ENCODE results near the gene TMEM181. TPM values are rescaled to one million over a fixed set of nuclear protein-coding genes. Genes with fewer than 3 reads are reported as not detected.
"Not testable (repeated sequence)": the region's sequence is repeated elsewhere in the genome, so short reads cannot be mapped to it uniquely, and the experiment has no call there.

TMEM181 gene
- total RNA-seq, 2 experiments from 2014 or later = 14.8 to 16.3 TPM

DNA sequence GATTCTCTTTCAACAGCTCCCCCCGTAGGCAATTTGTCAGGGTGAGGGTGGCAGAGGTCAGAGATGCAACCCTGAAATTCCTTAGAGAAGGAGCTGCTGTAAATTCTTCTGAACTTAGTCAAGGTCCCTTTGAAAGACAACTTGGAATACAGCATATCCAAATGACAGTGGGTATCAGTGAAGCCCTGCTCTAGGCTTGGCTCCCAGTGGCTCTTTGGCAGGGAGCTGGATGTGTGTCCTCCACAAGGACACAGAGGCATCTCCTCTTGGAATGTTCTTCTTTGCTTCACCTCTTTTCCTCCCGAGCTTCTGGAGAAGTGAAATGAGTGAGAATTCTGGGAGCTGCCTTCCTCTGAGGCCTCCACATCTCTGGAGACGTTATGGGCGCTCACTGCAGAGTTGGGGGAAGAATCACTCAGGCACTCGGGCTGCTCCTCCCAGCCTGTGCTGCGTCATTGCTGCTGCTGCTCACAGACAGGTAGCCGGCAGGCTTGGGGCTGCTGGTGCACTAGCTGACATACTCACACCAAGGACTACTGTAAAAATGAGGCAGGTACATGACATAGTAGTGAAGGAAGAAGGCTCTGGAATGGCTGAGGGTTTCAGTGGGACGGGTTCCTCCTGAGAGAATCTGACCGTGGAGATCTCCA is 50.6 kb downstream of the TMEM181 start:
- ChIA-PET CTCF (no interaction called here), POLR2A (no interaction called here)

DNA sequence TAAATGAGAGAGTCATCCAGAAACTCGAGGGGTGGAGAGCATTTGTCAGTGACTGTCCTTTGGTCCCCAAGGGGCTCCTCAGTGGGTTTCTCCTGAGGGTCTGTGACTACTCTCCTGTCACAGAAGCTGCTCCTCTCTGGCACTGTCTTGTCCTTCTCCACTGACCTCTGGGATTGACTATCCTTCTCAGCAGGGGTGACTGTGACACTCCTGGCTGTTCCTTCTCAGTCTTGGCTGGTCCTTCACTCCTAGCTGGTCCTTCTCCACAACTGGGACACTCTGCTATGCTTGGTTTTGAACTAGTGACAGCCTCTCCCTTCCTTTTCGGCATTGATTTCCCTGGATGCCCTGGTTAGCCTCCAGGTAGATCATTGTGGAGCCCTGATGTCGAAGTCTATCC is 51.1 kb downstream of the TMEM181 start:
- CTCF ChIA-PET = no interaction called here
- POLR2A ChIA-PET = no interaction called here

DNA sequence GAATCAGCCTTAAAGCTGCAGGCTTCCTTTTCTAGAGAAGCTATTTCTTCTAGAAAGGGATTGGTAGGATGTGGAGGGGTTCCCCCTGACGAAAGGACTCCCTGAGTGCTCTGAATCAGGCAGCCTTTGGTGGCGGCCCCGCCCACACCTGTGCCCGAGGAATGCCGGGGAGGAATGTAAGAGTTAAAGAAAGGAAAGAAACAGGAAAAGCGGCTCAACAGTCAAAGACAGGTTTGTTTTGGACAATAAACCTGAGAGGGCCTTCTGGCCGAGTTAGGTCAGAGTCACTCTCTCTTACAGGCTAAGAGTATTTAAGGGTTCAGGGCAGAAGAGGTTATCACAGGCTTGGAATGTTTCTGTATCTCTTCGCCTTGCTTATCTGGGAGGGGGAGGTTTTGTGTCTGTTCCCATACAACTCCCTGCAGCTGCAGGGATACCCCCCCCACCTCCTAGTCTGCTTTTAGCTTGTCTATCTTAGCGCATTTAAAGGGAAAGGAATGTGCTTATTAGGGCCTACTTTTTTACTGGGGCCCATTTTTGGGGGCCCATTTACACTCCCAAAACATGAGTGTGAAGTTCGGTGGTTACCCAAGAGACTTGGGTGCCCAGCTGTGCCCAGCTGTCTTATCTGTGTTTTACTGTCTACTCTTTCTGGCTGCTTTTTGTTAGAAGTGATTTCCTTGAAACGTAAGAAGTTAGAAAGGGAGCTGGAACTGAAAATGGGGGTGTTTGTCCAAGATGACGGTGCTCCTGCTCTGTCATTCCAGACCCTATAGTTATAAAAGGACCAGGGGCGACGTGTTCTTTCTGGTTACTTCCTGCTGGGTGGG is 51.9 kb downstream of the TMEM181 start:
- POLR2A ChIA-PET = no interaction called here
- CTCF ChIA-PET = no interaction called here

DNA sequence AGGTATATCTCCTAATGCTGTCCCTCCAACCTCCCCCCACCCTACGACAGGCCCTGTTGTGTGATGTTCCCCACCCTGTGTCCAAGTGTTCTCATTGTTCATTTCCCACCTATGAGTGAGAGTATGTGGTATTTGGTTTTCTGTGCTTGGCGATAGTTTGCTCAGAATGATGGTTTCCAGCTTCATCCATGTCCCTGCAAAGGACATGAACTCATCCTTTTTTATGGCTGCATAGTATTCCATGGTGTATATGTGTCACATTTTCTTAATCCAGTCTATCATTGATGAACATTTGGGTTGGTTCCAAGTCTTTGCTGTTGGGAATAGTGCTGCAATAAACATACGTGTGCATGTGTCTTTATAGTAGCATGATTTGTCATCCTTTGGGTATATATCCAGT is 54.7 kb downstream of the TMEM181 start:
- POLR2A ChIA-PET = not testable (repeated sequence)

DNA sequence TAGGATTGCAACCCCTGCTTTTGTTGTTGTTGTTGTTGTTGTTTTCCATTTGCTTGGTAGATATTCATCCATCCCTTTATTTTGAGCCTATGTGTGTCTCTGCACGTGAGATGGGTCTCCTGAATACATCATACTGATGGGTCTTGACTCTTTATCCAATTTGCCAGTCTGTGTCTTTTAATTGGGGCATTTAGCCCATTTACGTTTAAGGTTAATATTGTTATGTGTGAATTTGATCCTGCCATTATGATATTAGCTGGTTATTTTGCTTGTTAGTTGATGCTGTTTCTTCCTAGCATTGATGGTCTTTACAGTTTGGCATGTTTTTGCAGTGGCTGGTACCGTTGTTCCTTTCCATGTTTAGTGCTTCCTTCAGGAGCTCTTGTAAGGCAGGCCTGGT is 58.4 kb downstream of the TMEM181 start:
- CTCF ChIA-PET, POLR2A ChIA-PET: not testable (repeated sequence)

More for the DNA sequence above, 54.7 kb downstream of the TMEM181 start:
- CTCF ChIA-PET = not testable (repeated sequence)

DNA sequence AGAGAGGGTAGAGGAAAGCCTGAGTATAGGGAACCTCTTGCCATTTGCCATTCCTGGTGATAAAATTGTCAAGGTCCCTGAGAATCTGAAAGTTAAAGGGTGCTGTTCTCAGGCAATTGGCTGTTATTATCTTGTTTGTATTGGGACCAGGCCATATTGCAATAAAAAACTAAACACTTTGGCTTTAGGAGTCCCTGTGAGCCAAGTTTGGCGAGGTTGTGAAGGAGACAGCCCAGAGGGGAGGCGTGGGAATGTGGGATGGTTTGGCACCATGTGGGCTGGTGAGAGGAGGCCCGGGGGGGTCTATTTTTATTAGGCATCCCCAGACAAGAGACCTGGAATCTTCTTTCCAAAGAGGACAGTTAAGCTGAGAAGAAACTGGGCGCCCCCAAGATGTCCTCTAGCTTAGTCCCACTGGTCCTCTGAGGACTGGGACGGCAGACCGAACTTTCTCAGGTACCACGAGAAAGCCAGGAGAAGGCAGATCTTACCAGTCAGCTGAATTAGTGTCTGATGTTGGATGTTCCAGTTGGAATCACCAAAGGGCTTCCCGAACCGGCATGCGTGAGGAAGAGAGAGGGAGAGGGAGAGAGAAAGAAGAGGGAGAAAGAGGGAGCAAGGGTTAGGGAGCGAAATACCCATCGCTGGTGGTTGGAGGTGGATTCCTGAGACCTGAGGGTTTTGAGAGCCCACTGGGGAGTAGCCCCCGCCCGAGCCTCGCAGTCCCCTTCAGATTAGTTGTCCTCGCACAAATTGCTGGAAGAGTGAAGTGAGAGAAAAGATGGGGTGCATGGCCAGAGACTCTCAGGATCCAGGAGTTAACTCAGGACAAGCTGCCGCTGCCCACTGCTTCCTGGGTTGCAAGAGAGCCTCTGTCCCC is 60.3 kb downstream of the TMEM181 start:
- POLR2A ChIA-PET = no interaction called here
- CTCF ChIA-PET = interaction anchor here (0.6 kb wide), 1 partner anchor 71 kb away, joined by 3 read pairs; no protein-coding TSS in a partner anchor

DNA sequence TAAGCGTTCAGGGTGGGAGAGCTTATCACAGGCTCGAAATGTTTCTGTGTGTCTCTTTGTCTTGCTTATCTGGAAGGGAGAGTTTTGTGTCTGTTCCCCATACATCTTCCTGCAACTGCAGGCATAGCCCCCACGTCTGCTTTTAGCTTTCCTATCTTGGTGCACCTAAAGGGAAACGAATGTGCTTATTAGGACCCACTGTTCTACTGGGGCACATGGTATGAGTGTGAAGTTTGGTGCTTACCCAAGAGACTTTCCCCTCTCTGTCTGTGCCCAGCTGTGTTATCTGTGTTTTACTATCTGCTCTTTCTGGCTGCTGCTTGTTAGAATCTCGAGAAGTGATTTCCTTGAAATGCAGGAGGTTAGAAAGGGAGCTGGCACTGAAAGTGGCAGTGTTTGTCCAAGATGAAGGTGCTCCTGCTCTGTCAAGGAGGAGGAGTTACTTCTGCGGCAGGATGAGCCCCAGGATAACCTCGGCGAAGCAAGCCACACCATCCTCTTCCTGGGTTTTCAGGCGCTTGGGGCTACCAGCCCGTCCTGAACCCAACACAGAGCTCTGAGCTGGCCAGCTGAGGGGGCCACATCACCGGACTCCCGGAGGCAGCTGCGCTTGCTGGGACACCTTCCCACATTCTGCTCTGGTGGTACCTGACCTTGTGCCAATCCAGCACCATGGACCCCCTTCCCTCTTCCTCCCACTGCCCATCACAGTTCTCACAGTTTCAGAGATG is 61.2 kb downstream of the TMEM181 start:
- CTCF ChIA-PET = interaction anchor here (0.6 to 1.3 kb wide), 2 partner anchors 38 to 70 kb away, joined by 3 to 4 read pairs; no protein-coding TSS in a partner anchor
- POLR2A ChIA-PET = no interaction called here

DNA sequence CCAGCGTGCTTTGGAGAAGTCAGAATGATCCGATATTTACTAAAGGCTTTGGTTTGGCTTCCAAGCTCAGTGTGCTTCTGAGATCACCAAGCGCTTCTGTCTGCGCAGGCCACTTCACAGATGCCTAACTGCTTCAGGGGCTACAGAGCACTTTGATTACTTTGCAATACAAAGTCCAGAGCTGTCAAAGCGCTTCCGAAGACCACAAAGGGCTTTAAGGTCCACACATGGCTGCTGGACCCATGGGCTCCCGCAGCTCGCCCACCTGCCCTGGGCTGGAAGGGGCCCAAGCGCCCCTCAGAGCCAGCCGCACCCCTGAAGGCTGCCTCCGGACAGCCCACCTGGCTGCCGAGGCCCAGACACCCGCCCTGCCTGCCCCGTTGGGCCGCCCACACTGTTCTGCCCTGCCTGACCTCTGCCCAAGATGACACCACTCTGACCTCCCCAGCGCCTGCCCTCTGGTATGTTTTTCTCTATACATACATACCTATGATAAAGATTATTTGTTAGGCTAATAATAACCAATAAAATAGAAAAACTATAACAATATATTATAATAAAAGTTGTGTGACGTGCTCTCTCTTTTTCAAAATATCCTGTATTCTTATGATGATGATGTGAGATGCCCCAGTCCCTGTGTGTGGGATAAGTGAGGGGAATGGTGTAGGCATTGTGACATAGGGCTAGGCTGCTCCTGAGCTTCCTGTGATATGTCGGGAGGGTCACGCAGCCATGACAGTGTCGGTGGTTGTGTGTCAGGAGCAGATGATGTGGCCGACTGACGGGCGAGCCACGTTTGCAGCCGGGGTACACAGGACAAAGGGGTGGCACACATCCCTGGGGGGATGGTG is 62.0 kb downstream of the TMEM181 start:
- ChIA-PET POLR2A (interaction anchor here (0.6 kb wide), 1 partner anchor 32 kb away, joined by 5 read pairs; no protein-coding TSS in a partner anchor), CTCF (interaction anchor here (1.3 kb wide), 1 partner anchor 38 kb away, joined by 4 read pairs; no protein-coding TSS in a partner anchor)

DNA sequence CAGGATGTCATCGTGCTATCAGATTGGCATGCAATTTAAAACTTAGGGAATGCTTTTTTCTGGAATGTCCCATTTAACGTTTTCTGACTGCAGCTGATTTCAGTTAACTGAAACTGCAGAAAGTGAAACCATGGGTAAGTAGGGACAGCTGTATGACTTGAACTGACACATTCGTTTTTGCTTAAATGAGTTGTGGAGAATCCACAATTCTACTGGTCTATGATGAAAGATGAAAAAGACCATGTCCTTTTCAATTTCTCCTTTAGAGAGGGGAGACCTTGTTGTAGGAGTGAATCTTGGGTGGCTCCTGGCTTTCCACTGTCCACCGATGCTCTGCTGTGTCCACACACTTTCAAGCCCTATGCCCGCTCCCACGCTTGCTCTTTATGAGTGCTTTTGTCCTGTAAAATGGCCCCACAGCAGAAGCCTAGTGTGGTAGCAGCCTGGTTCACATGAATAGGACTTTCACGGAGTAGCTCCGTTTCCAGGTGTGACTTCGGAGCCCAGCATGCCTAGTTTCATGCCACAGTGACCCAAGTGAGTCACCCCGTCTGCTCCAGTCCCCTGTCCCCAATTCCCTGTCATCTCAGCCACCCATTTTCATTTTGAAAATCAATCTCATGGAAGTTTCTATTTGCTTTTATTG is 62.8 kb downstream of the TMEM181 start:
- POLR2A ChIA-PET = interaction anchor here (0.6 kb wide), 1 partner anchor 31 kb away, joined by 5 read pairs; no protein-coding TSS in a partner anchor
- CTCF ChIA-PET = no interaction called here

DNA sequence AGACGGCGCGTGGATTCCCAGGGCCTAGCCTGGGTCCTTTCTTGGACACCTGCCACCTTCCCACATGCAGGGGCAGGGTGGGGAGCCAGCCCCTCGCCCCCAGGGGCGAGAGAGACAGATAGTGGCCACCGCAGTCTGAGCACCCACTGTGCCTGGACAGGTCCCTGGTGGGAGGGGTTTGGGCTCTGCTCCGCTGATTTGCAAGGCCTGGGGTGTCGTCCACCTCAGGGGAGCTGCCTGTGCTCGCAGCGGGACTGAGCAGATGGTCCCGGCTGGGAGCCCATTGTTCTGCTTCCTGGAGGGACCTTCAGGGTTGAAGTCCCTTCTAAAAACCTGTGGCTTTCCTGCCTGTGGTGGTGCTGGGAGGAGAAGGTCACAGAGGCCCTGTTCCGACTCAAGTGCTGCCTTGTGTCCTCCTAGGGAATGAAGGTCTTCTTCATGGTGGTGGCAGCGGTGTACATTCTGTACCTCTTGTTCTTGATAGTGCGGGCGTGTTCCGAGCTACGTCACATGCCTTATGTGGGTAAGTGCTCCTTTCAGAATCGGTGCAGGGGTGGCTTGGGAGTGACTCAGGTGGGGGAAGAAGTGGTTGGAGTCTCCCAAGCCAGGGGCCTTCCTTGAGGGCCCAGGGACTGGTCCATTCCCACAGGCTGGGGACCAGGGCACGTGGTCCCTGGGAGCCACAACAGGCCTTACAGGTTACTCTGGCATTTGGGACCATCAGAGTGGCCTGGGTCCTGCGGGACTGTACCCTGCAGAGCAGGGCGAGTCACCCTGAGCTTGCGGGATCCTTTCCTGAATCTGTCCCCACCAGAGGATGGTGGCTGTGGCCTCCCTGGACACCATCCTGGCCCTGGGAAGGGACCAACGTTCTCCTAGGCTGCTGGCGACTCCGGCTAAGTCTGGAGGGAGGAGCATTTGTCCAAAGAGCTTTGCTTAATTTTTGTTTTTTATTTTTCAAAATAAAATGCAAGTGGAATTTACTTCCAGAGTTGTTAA is 65.1 kb downstream of the TMEM181 start:
- POLR2A ChIA-PET = no interaction called here
- CTCF ChIA-PET = no interaction called here

DNA sequence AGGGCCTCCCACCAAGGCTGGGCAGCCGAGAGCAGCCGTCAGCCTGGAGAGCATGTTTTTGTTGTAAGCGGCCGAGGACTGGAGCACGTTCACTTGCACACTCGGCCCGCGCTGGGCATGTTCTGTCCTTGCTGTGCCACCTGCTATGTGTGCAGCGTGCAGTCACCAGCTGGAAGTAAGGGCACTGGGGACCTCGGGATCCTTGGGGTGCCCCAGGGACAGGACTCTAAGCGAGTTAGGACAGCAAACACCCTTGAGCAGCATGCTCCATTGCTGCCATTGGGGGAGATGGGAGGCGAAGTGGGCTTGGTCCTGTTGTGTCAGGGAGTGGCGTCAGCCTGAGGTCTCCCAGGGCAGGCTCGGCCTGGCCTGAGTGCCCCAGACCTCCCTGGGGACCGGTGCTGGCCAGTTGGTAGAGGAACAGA is 66.0 kb downstream of the TMEM181 start:
- CTCF ChIA-PET = no interaction called here
- POLR2A ChIA-PET = no interaction called here

DNA sequence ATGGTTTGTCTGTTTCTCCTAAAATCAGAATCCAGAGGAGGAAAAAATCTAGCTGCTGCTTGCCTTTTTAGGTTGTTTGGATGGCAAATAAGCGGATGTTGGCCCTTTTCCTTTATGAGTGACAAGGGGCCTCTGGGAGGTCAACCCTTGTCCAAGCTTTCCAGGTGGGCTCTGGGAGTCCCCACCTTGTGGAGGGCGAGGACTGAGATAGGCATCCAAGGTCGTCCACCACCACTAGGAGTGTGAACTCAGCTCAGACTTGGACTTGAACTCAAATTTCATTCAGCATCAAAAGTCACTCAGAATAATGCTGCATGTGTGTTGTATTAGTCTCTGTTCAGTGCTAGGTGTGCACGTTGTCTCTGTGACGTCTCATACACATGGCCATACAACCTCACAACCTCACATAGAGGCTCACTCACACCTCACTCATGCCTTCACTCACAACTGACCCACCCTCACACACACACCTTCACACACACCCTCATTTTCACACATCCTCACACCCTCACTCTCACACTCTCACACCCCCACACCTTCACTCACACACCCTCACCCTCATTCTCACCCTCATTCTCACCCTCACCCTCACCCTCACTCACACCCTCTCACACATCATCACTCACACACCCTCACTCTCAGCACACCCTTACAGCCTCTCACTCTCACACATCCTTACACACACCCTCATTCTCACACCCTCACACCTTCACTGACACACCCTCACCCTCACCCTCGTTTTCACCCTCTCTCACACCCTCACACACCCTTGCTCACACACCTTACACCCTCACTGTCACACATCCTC is 66.7 kb downstream of the TMEM181 start:
- ChIA-PET POLR2A (no interaction called here), CTCF (no interaction called here)

DNA sequence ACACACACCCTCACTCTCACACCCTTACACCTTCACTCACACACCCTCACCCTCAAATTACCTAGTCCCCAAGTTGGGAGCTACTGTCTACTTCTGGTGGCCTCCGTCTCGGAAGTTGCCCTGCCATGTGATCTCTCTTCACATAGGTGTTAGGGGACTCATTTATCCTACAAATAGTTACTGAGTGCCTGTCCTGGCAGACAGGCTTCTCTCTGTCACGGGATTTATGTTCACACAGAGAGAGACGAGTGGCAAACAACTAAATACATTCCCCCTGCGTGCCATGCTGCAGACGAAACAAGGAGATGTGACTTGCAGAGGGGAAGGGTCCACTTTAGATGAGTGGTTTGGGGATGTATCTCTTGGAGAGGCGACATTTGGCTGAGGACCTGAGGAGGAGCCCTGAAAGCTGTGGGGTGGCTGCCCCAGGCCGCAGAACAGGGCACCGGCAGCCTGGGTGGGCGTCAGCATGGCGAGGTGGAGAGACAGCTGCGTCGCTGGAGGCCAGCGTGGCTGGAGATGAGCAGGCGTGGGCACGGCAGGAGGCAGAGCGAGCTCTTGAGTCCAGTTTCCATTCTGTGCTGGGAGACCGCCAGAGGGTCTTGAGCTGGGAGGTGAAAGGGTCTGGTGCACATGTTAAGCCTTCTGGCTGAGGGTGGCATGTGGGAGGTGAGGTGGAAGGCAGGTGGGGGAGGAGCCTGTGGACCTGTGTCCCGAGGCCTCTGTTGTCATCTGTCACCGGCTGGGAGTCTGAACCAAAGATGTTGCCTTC is 67.5 kb downstream of the TMEM181 start:
- POLR2A ChIA-PET = no interaction called here
- CTCF ChIA-PET = no interaction called here

DNA sequence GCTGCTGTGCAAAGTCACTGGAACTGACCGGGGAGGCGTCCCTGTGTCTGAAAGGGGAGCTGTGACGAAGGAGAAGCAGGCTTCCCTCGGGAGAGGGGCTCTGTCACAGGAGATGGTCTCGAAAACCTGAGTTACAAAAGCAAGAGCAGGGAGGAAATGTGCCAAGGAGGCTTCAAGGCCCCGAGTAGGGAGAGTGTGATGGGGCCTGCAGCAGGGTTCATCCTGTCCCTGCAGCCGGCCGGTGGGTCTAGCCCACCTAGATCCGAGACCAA is 68.0 kb downstream of the TMEM181 start:
- CTCF ChIA-PET = interaction anchor here (0.9 kb wide), 1 partner anchor 407 kb away, joined by 3 read pairs; no protein-coding TSS in a partner anchor
- POLR2A ChIA-PET = no interaction called here

DNA sequence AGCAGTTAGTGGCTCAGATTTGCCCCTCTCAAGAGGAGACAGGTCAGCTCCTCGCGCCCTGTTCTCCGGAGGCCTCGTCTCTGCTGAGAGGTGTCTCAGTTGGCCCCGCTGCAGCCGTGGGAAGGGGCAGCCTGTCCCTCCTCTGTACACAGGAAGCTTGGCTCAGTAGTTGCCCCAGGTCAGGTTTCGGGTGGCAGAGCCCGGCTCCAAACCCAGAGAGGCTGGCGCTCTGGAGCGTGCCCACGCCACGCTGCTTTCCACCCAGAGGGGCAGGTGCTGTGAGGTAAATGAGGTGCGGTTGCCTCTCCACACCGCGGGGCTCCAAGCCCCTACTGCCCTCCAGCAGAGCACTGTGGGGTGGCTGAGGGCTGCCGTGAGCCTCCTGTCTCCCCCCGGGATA is 68.7 kb downstream of the TMEM181 start:
- POLR2A ChIA-PET = no interaction called here
- CTCF ChIA-PET = interaction anchor here (0.9 kb wide), 1 partner anchor 408 kb away, joined by 3 read pairs; no protein-coding TSS in a partner anchor

Data from activated CD8-positive, alpha-beta memory T cell treated with anti-CD3 and anti-CD28 coated beads for 36 hours (primary cell).